H1 (cell line): ENCODE measurements around the gene CRADD. TPM values are rescaled to one million over a fixed set of nuclear protein-coding genes. Genes with fewer than 3 reads are reported as not detected.

Experiments
- ATF3 ChIP-seq: IDR thresholded peaks from 2 replicates; pipeline ENCODE4 v1.6.1; 2011; ENCODE audit warnings: low read depth, mild to moderate bottlenecking, low read length; ENCODE audit not compliant: insufficient read depth
- BACH1 ChIP-seq: IDR thresholded peaks from 2 replicates; pipeline ENCODE4 v1.6.1; 2012; ENCODE audit warnings: low read length, improper control_type of control experiment
- BCL11A ChIP-seq, 2 experiments: IDR thresholded peaks; one replicate each; pipeline ENCODE4 v1.6.1; 2011; ENCODE audit warnings: low read depth in 2 of 2, low read length in 2 of 2, mild to moderate bottlenecking in 2 of 2
- BRCA1 ChIP-seq: IDR thresholded peaks from 2 replicates; pipeline ENCODE4 v1.6.1; 2012; ENCODE audit warnings: low read depth, low read length, improper control_type of control experiment
- CREB1 ChIP-seq: IDR thresholded peaks from 2 replicates; pipeline ENCODE4 v1.6.1; 2012; ENCODE audit warnings: inconsistent platforms
- EP300 ChIP-seq, 2 experiments: IDR thresholded peaks; 1 replicate in 1 of 2; 2 replicates in 1 of 2; pipeline ENCODE4 v1.6.1; 2011 to 2012; ENCODE audit warnings: low read depth in 2 of 2, low read length in 2 of 2, mild to moderate bottlenecking in 2 of 2, borderline replicate concordance in 1 of 2, inconsistent platforms in 1 of 2, moderate library complexity in 1 of 2
- FOSL1 ChIP-seq: IDR thresholded peaks from 2 replicates; pipeline ENCODE4 v1.6.1; 2011; ENCODE audit warnings: mild to moderate bottlenecking, low read depth, low read length, moderate library complexity; ENCODE audit not compliant: insufficient read depth
- GABPA ChIP-seq: IDR thresholded peaks from 2 replicates; pipeline ENCODE4 v1.6.1; 2011; ENCODE audit warnings: mild to moderate bottlenecking, low read length, moderate library complexity, borderline replicate concordance; ENCODE audit not compliant: insufficient read depth
- HDAC2 ChIP-seq, 2 experiments: fragments of 300-600 bp in 1 of 2; sonication (generic) in 1 of 2; IDR thresholded peaks; 2 replicates each; pipeline ENCODE4 v1.6.1; 2011 to 2012; ENCODE audit warnings: low read depth in 2 of 2, low read length in 2 of 2, mild to moderate bottlenecking in 2 of 2, moderate library complexity in 2 of 2, borderline replicate concordance in 1 of 2, inconsistent platforms in 1 of 2
- HDAC6 ChIP-seq: IDR thresholded peaks from one replicate; pipeline ENCODE4 v1.7.1; 2012; ENCODE audit warnings: low read depth, mild to moderate bottlenecking, inconsistent platforms, low read length, moderate library complexity
- JUND ChIP-seq: IDR thresholded peaks from 2 replicates; pipeline ENCODE4 v1.6.1; 2011; ENCODE audit warnings: mild to moderate bottlenecking, improper control_type of control experiment, low read length
- KDM4A ChIP-seq: IDR thresholded peaks from one replicate; pipeline ENCODE4 v1.7.1; 2012; ENCODE audit warnings: low read depth, mild to moderate bottlenecking, moderate library complexity, low read length, inconsistent platforms; ENCODE audit not compliant: severe bottlenecking
- KDM5A ChIP-seq: fragments of 200-600 bp; IDR thresholded peaks from 2 replicates; pipeline ENCODE4 v1.7.1; 2012; ENCODE audit warnings: mild to moderate bottlenecking, low read length, inconsistent platforms, mixed read lengths
- NANOG ChIP-seq: IDR thresholded peaks from 2 replicates; pipeline ENCODE4 v1.6.1; 2011; ENCODE audit warnings: low read length, low read depth, mild to moderate bottlenecking, inconsistent platforms; ENCODE audit not compliant: insufficient read depth, poor library complexity, severe bottlenecking
- POLR2AphosphoS5 ChIP-seq: IDR thresholded peaks from 2 replicates; pipeline ENCODE4 v1.6.1; 2011; ENCODE audit warnings: low read depth, low read length
- POU5F1 ChIP-seq: IDR thresholded peaks from 2 replicates; pipeline ENCODE4 v1.6.1; 2011; ENCODE audit warnings: low read depth, mild to moderate bottlenecking, low read length, moderate library complexity
- RAD21 ChIP-seq, 2 experiments: IDR thresholded peaks in 1 of 2; conservative IDR thresholded peaks in 1 of 2; 2 replicates each; pipeline ENCODE4 v1.6.1; 2011; ENCODE audit warnings: low read depth in 2 of 2, low read length in 2 of 2, improper control_type of control experiment in 1 of 2, inconsistent platforms in 1 of 2, mild to moderate bottlenecking in 1 of 2, moderate library complexity in 1 of 2
- RBBP5 ChIP-seq: IDR thresholded peaks from 2 replicates; pipeline ENCODE4 v1.7.1; 2012; ENCODE audit warnings: low read depth, mild to moderate bottlenecking, inconsistent platforms, low read length, moderate library complexity, borderline replicate concordance
- RFX5 ChIP-seq: IDR thresholded peaks from 2 replicates; pipeline ENCODE4 v1.6.1; 2011; ENCODE audit warnings: low read depth, low read length, improper control_type of control experiment, borderline replicate concordance
- SIRT6 ChIP-seq: IDR thresholded peaks from one replicate; pipeline ENCODE4 v1.7.1; 2012; ENCODE audit warnings: low read length, inconsistent platforms
- SP2 ChIP-seq: IDR thresholded peaks from 2 replicates; pipeline ENCODE4 v1.6.1; 2012; ENCODE audit warnings: mild to moderate bottlenecking, low read length, inconsistent platforms
- SRF ChIP-seq: IDR thresholded peaks from 2 replicates; pipeline ENCODE4 v1.6.1; 2011; ENCODE audit warnings: mild to moderate bottlenecking, low read depth, low read length, moderate library complexity
- TAF7 ChIP-seq: optimal IDR thresholded peaks from 2 replicates; pipeline ENCODE3; 2011; ENCODE audit warnings: low read depth, mild to moderate bottlenecking, inconsistent platforms, low read length, moderate library complexity, borderline replicate concordance
- TBP ChIP-seq: IDR thresholded peaks from 2 replicates; pipeline ENCODE4 v1.6.1; 2011; ENCODE audit warnings: low read depth, low read length, improper control_type of control experiment
- polyA plus RNA-seq, 7 experiments: library from polyadenylated mRNA; depleted of rRNA in 3 of 7; stranded (reverse) in 5 of 7; unstranded in 2 of 7; fragments of >200 nt in 5 of 7; fragments of 200-250 nt in 2 of 7; gene quantifications; 1 replicate in 5 of 7; 2 replicates in 1 of 7; 4 replicates in 1 of 7; pipeline versions ENCODE4 v1.2.1 to v1.2.3, GENCODE V29; 2011 to 2013; ENCODE audit warnings: missing spikeins in 2 of 7, mixed read lengths in 2 of 7
- total RNA-seq: library from RNA; stranded (reverse); fragmentation: NEBNext Ultra II Directional; extraction: Animal tissue kit (Norgen Biotek cat#: 25700); gene quantifications from 2 replicates; pipeline ENCODE4 v1.2.1, GENCODE V29; 2021

Gene CRADD
- total and polyA plus RNA-seq, 2 of the 8 experiments (the other 6 are each of a cell fraction or from before 2014, with no cell fraction given) = 8.1 to 15.4 TPM

GRCh38 chr12:93741659-93742109 lies 64.5 kb downstream of the CRADD start (continued):
- TF ChIP-seq HDAC2 (IDR thresholded peaks at IDR 0.05; ENCODE audit: borderline replicate concordance in 1 of 2, low read depth in 2 of 2, low read length in 2 of 2) (0 out of 4 replicates have a peak, but pooled peaks of 1 of the 2 experiments have one; percentile 53), EP300 (IDR thresholded peaks at IDR 0.05; ENCODE audit: borderline replicate concordance in 1 of 2, low read depth in 2 of 2, low read length in 2 of 2) (peak in 1 of 2 experiments; percentile 41; a peak in 1 of 3 replicates), BRCA1 (no peak), TAF7 (peak; percentile 64), CREB1 (peak; percentile 27; the same call in 1 of the 2 replicates), RBBP5 (no peak), BCL11A (IDR thresholded peaks at IDR 0.05; ENCODE audit: low read depth in 2 of 2, low read length in 2 of 2) (no peak), NANOG (peak; percentile 83), KDM5A (no peak), JUND (no peak), SP2 (no peak), FOSL1 (no peak), HDAC6 (no peak), BACH1 (no peak), ATF3 (no peak), POLR2AphosphoS5 (peak; percentile 70; the same call in 1 of the 2 replicates), SRF (no peak), KDM4A (no peak), POU5F1 (peak; percentile 98), GABPA (no peak), SIRT6 (no peak), RAD21 (IDR thresholded peaks at IDR 0.05 in 1 of 2, conservative IDR thresholded peaks at IDR 0.05 in 1 of 2; ENCODE audit: low read depth in 2 of 2, low read length in 2 of 2) (0 out of 4 replicates have a peak, but pooled peaks of 1 of the 2 experiments have one; percentile 13), RFX5 (no peak), TBP (peak; percentile 79)
